Sigmoid colon (tissue), 7 donors: ENCODE results near the gene LOXL3. TPM values are rescaled to one million over a fixed set of nuclear protein-coding genes. Genes with fewer than 3 reads are reported as not detected.

Experiments
- DNase-seq: peaks from one replicate; pipeline ENCODE4 v3.0.0-alpha.2; 2019
- H3K27ac ChIP-seq, 4 donors: fragments of 200-600 bp; sonication (generic); one replicate each; pipeline ENCODE4 v1.5.1; 2016 to 2019; ENCODE audit warnings: mild to moderate bottlenecking in 1 of 4
- H3K27me3 ChIP-seq, 3 donors: fragments of 200-600 bp; sonication (generic); one replicate each; pipeline ENCODE4 v1.5.1; 2019; ENCODE audit warnings: mild to moderate bottlenecking in 1 of 3
- H3K36me3 ChIP-seq, 4 donors: fragments of 200-600 bp; sonication (generic); one replicate each; pipeline ENCODE4 v1.5.1; 2016 to 2019
- H3K4me1 ChIP-seq, 4 donors: fragments of 200-600 bp; sonication (generic); one replicate each; pipeline ENCODE4 v1.5.1; 2017 to 2019
- H3K4me3 ChIP-seq, 4 donors: fragments of 200-600 bp; sonication (generic); one replicate each; pipeline ENCODE4 v1.5.1; 2017 to 2019; ENCODE audit warnings: mild to moderate bottlenecking in 2 of 4, moderate library complexity in 1 of 4
- H3K9me3 ChIP-seq, 4 donors: fragments of 200-600 bp in 3 of 4; sonication (generic) in 3 of 4; one replicate each; pipeline versions ENCODE4 v1.5.1 to v1.6.1; 2013 to 2019
- EP300 ChIP-seq, 4 donors: sonication (generic); formaldehyde crosslinking; IDR thresholded peaks; one replicate each; pipeline ENCODE4 v1.6.1; 2017; ENCODE audit warnings: antibody characterized with exemption in 4 of 4
- POLR2A ChIP-seq, 2 donors: fragments of 450-650 bp; IDR thresholded peaks; one replicate each; pipeline ENCODE4 v1.6.1; 2016; ENCODE audit warnings: antibody characterized with exemption in 2 of 2, mild to moderate bottlenecking in 2 of 2, moderate library complexity in 2 of 2
- POLR2AphosphoS5 ChIP-seq, 4 donors: sonication (generic); formaldehyde crosslinking; IDR thresholded peaks; one replicate each; pipeline ENCODE4 v1.6.1; 2017; ENCODE audit warnings: antibody characterized with exemption in 4 of 4
- WGBS, 2 donors: extraction: QIAGEN DNeasy Blood & Tissue Kit; methylation state at CpG; one replicate each; pipeline ENCODE4 v1.1.7; 2013; 5-methylcytosine and 5-hydroxymethylcytosine counted together
- intact Hi-C: fragments of 100-400 bp; cut with DNase I; formaldehyde crosslinking; loops from one replicate; pipeline ENCODE4 v1.15.1; 2023
- polyA plus RNA-seq, 3 donors: library from polyadenylated mRNA; stranded (reverse); fragments of 200-250 nt; gene quantifications; one replicate each; pipeline ENCODE4 v1.2.3, GENCODE V29; 2013
- total RNA-seq, 4 donors: library from RNA; depleted of rRNA; stranded (reverse); fragments of >200 nt; gene quantifications; one replicate each; pipeline ENCODE4 v1.1.0, GENCODE V29; 2016
- TF ChIP-seq, protein P1 (sequence below), 4 experiments: fragments of 450-650 bp in 3 of 4; fragments of 200-600 bp in 1 of 4; IDR thresholded peaks; one replicate each; pipeline ENCODE4 v1.5.1; 2016 to 2019; ENCODE audit warnings: antibody characterized with exemption in 4 of 4, mild to moderate bottlenecking in 3 of 4, moderate library complexity in 2 of 4
- donor health status: healthy with polysubstance abuse.
- donor health status: Bipolar disorder and iron deficiency.
- donor health status: healthy.

The LOXL3 gene
- total and polyA plus RNA-seq, 7 donors, result 0.60 to 7.9 (median 5.4) TPM

GRCh38 chr2:74511104-74511989, 42.4 kb downstream of the LOXL3 start:
- Histone ChIP-seq H3K4me3 (no peak overlapping the region), H3K27me3 (peaks cover 39 to 75% (median 67%) of the 10 kb centered on the region in 3 donors), H3K27ac (no peak overlapping the region), H3K4me1 (peaks cover 0 to 45% (median 40%) of the 10 kb centered on the region in 4 donors), H3K9me3 (no peaks in the 10 kb centered on the region), H3K36me3 (no peaks in the 10 kb centered on the region)
- 29 to 39% methylated on average over 11 of the region's 11 CpGs for WGBS, 2 donors
- TF ChIP-seq POLR2A (IDR thresholded peaks at IDR 0.05), result no peak
- no peak for TF ChIP-seq POLR2AphosphoS5 (IDR thresholded peaks at IDR 0.05)
- TF ChIP-seq EP300 (IDR thresholded peaks at IDR 0.05), result no peak
- TF ChIP-seq, protein P1, sequence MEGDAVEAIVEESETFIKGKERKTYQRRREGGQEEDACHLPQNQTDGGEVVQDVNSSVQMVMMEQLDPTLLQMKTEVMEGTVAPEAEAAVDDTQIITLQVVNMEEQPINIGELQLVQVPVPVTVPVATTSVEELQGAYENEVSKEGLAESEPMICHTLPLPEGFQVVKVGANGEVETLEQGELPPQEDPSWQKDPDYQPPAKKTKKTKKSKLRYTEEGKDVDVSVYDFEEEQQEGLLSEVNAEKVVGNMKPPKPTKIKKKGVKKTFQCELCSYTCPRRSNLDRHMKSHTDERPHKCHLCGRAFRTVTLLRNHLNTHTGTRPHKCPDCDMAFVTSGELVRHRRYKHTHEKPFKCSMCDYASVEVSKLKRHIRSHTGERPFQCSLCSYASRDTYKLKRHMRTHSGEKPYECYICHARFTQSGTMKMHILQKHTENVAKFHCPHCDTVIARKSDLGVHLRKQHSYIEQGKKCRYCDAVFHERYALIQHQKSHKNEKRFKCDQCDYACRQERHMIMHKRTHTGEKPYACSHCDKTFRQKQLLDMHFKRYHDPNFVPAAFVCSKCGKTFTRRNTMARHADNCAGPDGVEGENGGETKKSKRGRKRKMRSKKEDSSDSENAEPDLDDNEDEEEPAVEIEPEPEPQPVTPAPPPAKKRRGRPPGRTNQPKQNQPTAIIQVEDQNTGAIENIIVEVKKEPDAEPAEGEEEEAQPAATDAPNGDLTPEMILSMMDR (IDR thresholded peaks at IDR 0.05), result no peak
- intact Hi-C loops, result no loop called here
- DNase-seq, result no peak

GRCh38 chr2:74510272-74510671, 43.5 kb downstream of the LOXL3 start:
- TF ChIP-seq, protein P1 (IDR thresholded peaks at IDR 0.05), result no peak
- TF ChIP-seq POLR2A (IDR thresholded peaks at IDR 0.05) (no peak), POLR2AphosphoS5 (IDR thresholded peaks at IDR 0.05) (no peak), EP300 (IDR thresholded peaks at IDR 0.05) (no peak)
- Histone ChIP-seq H3K36me3 (peaks cover 0 to 10% (median 7%) of the 10 kb centered on the region in 4 donors), H3K4me1 (peaks cover 0 to 45% (median 39%) of the 10 kb centered on the region in 4 donors), H3K27ac (no peak overlapping the region), H3K4me3 (no peak overlapping the region), H3K9me3 (no peaks in the 10 kb centered on the region), H3K27me3 (peaks cover 28 to 75% (median 56%) of the 10 kb centered on the region in 3 donors)
- intact Hi-C loops, result no loop called here
- DNase-seq, result no peak
- 85 to 87% methylated on average over 4 of the region's 4 CpGs for WGBS, 2 donors

GRCh38 chr2:74507926-74508520, 45.7 kb downstream of the LOXL3 start:
- Histone ChIP-seq H3K4me1 (peaks cover 0 to 39% (median 30%) of the 10 kb centered on the region in 4 donors), H3K9me3 (no peaks in the 10 kb centered on the region), H3K27ac (peak overlapping the region; percentile 96 to 99 (median 97)), H3K36me3 (peaks cover 0 to 20% (median 12%) of the 10 kb centered on the region in 4 donors), H3K4me3 (peak overlapping the region; percentile 60 to 87 (median 76)), H3K27me3 (peaks cover 6 to 75% (median 34%) of the 10 kb centered on the region in 3 donors)
- intact Hi-C loops, result loop anchor here (1.0 kb wide), 3 partner anchors 21 to 46 kb away; partner anchors contain the start of genes AUP1, DOK1, HTRA2 and TTC31
- 7 to 10% methylated on average over 38 of the region's 38 CpGs for WGBS, 2 donors
- DNase-seq, result no peak
- TF ChIP-seq POLR2AphosphoS5 (IDR thresholded peaks at IDR 0.05) (no peak), EP300 (IDR thresholded peaks at IDR 0.05) (no peak), POLR2A (IDR thresholded peaks at IDR 0.05) (no peak)
- TF ChIP-seq, protein P1 (IDR thresholded peaks at IDR 0.05), result no peak

DNA sequence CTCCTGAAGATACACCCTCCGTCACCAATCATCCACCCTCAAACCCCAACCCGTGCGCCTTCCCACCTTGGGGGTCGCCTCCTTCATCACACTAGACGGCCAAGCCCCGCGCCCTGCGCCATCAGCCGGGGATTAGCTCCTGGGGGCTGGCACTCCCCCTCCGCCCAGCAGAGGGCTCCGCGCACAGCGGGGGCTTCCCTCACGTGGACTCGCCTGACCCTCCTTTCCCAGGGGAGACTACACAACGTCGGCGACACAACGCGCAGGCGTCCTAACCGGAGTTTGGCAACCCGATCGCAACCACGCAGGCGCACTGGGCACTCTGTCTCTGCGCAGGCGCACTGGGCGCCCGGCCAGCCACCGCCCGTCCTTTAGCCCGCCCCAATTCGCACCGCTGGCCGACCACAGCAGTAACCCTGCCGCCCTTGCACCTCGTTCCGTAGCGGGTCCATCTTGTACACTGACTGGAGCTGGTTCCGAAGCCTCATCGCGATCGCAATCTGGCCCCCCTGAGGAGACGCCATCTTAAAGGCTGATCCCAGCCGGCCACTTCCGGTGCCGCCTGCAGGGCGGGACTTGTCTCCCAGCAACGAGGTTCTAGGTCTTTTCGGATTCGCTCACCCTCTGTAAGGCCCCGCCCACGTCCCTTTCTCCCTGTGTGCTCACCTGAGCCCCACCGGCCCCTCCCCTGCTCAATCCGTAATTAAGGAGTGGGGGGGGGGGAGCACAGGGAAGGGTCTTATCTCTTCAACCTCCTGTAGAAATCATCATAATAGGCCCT, 46.4 kb downstream of the LOXL3 start, which contains the start of gene PCGF1:
Gene PCGF1 (minus strand): TSS at position 551 of the 781 bp plus-strand sequence. CDS start 27 bp downstream, at position 524.
- H3K27me3 ChIP-seq, result peaks cover 6 to 75% (median 34%) of the 10 kb centered on the region in 3 donors
- DNase-seq, result peak; percentile 99
- H3K4me3 ChIP-seq, result peak within 1 kb of the TSS; percentile 60 to 87 (median 76)
- H3K9me3 ChIP-seq, result no peaks in the 10 kb centered on the region
- peaks cover 0 to 46% (median 37%) of the 10 kb centered on the region in 4 donors for H3K4me1 ChIP-seq
- TF ChIP-seq EP300 (IDR thresholded peaks at IDR 0.05) (no peak), POLR2A (IDR thresholded peaks at IDR 0.05) (no peak), POLR2AphosphoS5 (IDR thresholded peaks at IDR 0.05) (peak; percentile 51 to 85 (median 70))
- TF ChIP-seq, protein P1 (IDR thresholded peaks at IDR 0.05), result peak in 2 of 4 experiments; percentile 12 to 17
- H3K36me3 ChIP-seq, result peaks cover 0 to 20% (median 12%) of the 10 kb centered on the region in 4 donors
- WGBS, 2 donors, result 0 to 1% methylated on average over 56 of the region's 56 CpGs
- peak within 1 kb of the TSS; percentile 96 to 99 (median 97) for H3K27ac ChIP-seq
- intact Hi-C loops, result loop anchor here (1.0 kb wide), 3 partner anchors 22 to 47 kb away; partner anchors contain the start of genes AUP1, DOK1, HTRA2 and TTC31
